Measurements from ENCODE around the gene MRPL14.

DNA sequence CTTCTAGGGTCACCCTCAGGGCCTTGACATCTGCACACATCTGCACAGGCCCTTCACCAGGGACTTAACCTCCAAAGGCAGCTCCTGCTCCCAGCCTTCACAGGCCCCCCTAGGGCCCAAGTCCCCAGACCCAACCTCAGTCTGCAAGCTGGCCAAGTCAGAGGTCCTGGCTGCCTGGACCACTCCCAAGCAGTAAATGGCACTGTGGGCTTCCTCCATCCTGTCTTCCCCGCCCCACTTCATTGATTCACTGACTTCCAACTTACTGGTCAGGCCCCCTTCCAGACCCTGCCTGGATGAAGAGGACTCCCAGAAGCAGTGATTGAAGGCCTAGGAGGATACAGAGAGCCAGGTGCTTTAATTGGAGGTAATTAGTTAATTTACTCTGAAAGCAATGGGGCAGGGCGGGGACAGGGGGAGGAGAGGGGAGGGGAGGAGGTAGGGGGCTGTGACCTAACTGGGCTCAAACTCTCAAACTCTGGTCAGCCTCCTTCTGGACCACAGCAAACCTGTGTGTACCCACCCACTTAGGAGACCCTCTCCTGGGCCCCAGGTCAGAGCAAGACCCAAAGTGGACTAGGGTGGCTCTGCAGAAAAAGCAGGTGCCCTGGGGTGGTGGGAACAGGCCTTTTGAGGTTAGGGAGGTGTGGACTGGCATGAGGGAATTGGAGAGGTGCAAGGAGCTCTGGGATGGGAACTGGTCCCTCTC lies 51.5 kb downstream of the MRPL14 start:
- no peak for TF ChIP-seq POLR2A (IDR thresholded peaks at IDR 0.05)
- TF ChIP-seq, protein P1, sequence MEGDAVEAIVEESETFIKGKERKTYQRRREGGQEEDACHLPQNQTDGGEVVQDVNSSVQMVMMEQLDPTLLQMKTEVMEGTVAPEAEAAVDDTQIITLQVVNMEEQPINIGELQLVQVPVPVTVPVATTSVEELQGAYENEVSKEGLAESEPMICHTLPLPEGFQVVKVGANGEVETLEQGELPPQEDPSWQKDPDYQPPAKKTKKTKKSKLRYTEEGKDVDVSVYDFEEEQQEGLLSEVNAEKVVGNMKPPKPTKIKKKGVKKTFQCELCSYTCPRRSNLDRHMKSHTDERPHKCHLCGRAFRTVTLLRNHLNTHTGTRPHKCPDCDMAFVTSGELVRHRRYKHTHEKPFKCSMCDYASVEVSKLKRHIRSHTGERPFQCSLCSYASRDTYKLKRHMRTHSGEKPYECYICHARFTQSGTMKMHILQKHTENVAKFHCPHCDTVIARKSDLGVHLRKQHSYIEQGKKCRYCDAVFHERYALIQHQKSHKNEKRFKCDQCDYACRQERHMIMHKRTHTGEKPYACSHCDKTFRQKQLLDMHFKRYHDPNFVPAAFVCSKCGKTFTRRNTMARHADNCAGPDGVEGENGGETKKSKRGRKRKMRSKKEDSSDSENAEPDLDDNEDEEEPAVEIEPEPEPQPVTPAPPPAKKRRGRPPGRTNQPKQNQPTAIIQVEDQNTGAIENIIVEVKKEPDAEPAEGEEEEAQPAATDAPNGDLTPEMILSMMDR (IDR thresholded peaks at IDR 0.05): no peak

Data from adrenal gland (tissue), 5 donors.